Skeletal muscle satellite cell (primary cell): ENCODE measurements around the gene DDI2. TPM values are rescaled to one million over a fixed set of nuclear protein-coding genes. Genes with fewer than 3 reads are reported as not detected.

ENCODE experiments used
- H3K27me3 ChIP-seq: 2 replicates; pipeline ENCODE4 v1.7.0; 2013; ENCODE audit warnings: low read length; ENCODE audit not compliant: control insufficient read depth, insufficient read depth
- H3K36me3 ChIP-seq: 2 replicates; pipeline ENCODE4 v1.7.0; 2013; ENCODE audit warnings: mild to moderate bottlenecking, control low read depth, low read length; ENCODE audit not compliant: insufficient read depth
- H3K4me1 ChIP-seq: 2 replicates; pipeline ENCODE4 v1.7.0; 2013; ENCODE audit warnings: low read length; ENCODE audit not compliant: control insufficient read depth, insufficient read depth
- H3K4me2 ChIP-seq: 2 replicates; pipeline ENCODE4 v1.7.0; 2013; ENCODE audit warnings: mild to moderate bottlenecking, low read length
- H3K4me3 ChIP-seq: 2 replicates; pipeline ENCODE4 v1.7.0; 2013; ENCODE audit warnings: low read length
- H3K9ac ChIP-seq: 2 replicates; pipeline ENCODE4 v1.7.0; 2013; ENCODE audit warnings: mild to moderate bottlenecking, low read depth, low read length, moderate library complexity
- H3K9me3 ChIP-seq: replicated peaks from 2 replicates; pipeline ENCODE4 v1.7.0; 2013; ENCODE audit warnings: mild to moderate bottlenecking, control low read depth, low read length
- small RNA-seq: library from RNA; depleted of rRNA; stranded (forward); fragments of <200 nt; gene quantifications from one replicate; pipeline ENCODE3, GENCODE V24; 2012

The DDI2 gene

DNA sequence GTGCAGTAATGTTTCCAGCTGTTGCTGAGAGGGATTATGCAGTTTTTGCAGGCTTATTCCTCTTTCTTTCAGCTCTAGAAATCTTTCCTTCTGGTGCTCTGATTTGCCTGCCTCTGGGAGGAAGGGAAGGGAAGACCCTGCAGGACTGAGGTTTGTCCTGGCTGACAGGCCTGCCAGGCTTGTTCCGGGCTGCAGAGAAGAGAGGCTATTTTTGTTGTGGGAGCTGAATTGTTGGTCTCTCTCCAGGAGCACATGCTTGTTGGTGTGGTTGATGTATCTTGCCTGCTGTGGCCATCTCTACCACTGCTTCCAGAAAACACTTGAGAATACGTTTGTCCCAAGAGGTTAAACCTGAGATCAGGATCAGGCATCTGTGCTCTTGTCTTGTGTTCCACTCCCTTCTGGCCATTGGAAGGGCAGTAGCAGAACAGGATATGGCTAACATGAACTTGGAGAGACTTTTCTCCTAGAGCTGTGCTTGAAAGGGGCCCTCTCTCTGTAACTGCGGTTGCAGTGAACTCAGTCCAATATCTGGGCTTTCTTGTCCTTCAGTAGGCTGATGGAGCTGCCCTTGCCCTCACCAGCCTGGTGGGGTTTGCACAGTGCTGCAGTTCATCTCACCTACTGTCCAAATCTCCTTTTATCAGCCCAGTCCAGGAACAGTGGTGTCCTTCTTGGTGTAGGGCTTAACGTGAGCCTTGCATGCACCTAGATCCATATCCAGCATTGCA, 97.3 kb downstream of the DDI2 start:
- Histone ChIP-seq H3K9me3 (no peaks in the 10 kb centered on the region), H3K4me1 (peaks cover 8% of the 10 kb centered on the region), H3K4me2 (no peak overlapping the region), H3K36me3 (peaks cover 29% of the 10 kb centered on the region), H3K9ac (no peak overlapping the region), H3K27me3 (no peaks in the 10 kb centered on the region), H3K4me3 (no peak overlapping the region)

DNA sequence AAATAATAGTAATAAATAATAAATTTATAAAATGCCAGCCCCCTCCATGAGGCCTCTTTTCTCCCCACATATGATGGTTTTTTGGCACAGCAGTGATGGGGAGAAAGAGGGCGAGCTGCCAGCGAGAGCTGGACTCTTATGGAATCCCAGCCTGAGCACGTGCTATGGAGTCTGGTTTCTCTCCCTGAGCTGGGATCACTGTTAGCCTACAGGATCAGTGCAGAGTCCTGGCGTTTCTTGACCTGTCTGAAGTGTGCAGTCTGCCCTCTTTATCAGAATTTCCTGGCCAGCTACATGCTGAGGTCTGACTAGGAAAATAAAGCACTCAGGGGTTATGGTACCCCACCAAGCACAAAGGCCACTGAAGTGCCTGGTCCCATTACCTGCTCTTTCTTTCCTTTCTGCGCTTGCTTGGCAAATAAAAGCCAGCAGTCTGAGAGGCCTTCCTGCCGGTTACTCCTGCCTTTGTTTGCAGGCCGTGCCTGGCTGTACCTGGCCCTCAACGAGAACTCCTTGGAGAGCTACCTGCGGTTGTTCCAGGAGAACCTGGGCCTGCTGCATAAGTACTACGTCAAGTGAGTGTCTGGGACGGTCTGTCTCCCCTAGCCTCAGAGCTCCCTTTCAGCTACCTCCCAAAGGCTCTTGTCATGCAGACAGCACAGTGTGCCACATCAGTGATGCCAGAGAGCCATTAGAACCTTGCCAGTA, 100.3 kb downstream of the DDI2 start:
- Histone ChIP-seq H3K9me3 (no peaks in the 10 kb centered on the region), H3K9ac (no peak overlapping the region), H3K4me3 (no peak overlapping the region), H3K4me2 (no peak overlapping the region), H3K4me1 (peaks cover 8% of the 10 kb centered on the region), H3K27me3 (no peaks in the 10 kb centered on the region), H3K36me3 (peaks cover 55% of the 10 kb centered on the region)

DNA sequence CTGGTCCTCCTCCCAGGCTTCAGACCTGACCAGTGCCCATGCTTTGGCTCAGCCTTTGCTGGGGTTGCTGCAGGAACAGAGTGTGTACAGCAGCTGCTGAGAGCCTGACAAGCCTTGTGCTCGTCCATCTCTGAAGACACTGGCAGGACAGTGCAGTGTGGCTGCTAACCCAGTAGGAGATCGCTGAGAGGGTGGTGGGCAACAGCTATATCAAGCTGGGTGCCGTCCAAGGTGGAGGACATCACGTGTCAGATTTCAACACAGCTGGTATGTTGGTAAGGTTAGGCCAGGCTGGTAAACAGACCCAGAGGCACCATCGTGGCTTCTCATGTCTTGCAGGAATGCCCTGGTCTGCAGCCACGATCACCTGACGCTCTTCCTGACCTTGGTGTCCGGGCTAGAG, 100.9 kb downstream of the DDI2 start:
- Histone ChIP-seq H3K4me1 (peaks cover 8% of the 10 kb centered on the region), H3K9me3 (no peaks in the 10 kb centered on the region), H3K4me3 (no peak overlapping the region), H3K9ac (no peak overlapping the region), H3K27me3 (no peaks in the 10 kb centered on the region), H3K36me3 (peaks cover 61% of the 10 kb centered on the region), H3K4me2 (no peak overlapping the region)

Small RNA genes within 50 kb of the gene (small RNA-seq; reads per million reads assigned to genes)
- gene AL121992.2: not detected
- gene CD24P1: not detected
- gene RNU7-179P: not detected
